Thymus (tissue), 11 donors: ENCODE measurements around the gene HFE. TPM values are rescaled to one million over a fixed set of nuclear protein-coding genes. Genes with fewer than 3 reads are reported as not detected.
"Not testable (repeated sequence)": the region's sequence is repeated elsewhere in the genome, so short reads cannot be mapped to it uniquely, and the experiment has no call there.

ENCODE experiments used
- DNase-seq, 9 donors: peaks; one replicate each; pipeline ENCODE4 v3.0.0-alpha.2; 2013; ENCODE audit warnings: low spot score in 9 of 9, low read depth in 6 of 9, missing footprints in 1 of 9
- H3K27ac ChIP-seq, 2 donors: one replicate each; pipeline ENCODE4 v1.5.1; 2013; ENCODE audit warnings: control low read depth in 1 of 2, low read depth in 1 of 2, low read length in 1 of 2, mild to moderate bottlenecking in 1 of 2, moderate library complexity in 1 of 2
- H3K27me3 ChIP-seq, 2 donors: one replicate each; pipeline ENCODE4 v1.5.1; 2013; ENCODE audit warnings: low read length in 1 of 2; ENCODE audit not compliant: control insufficient read depth in 2 of 2, insufficient read depth in 1 of 2
- H3K36me3 ChIP-seq, 2 donors: one replicate each; pipeline ENCODE4 v1.5.1; 2013; ENCODE audit warnings: low read length in 1 of 2, mild to moderate bottlenecking in 1 of 2, moderate library complexity in 1 of 2; ENCODE audit not compliant: control insufficient read depth in 2 of 2, insufficient read depth in 2 of 2
- H3K4me1 ChIP-seq, 2 donors: one replicate each; pipeline ENCODE4 v1.5.1; 2013; ENCODE audit warnings: low read length in 2 of 2; ENCODE audit not compliant: control insufficient read depth in 2 of 2, insufficient read depth in 2 of 2
- H3K4me3 ChIP-seq, 2 donors: one replicate each; pipeline ENCODE4 v1.5.1; 2013; ENCODE audit warnings: low read length in 2 of 2, control low read depth in 1 of 2, mild to moderate bottlenecking in 1 of 2
- H3K9me3 ChIP-seq, 2 donors: one replicate each; pipeline ENCODE4 v1.5.1; 2013; ENCODE audit warnings: low read length in 1 of 2, mild to moderate bottlenecking in 1 of 2; ENCODE audit not compliant: control insufficient read depth in 2 of 2, insufficient read depth in 1 of 2
- WGBS: extraction: QIAGEN DNeasy Blood & Tissue Kit; methylation state at CpG from one replicate; pipeline ENCODE4 v1.1.7; 2013; 5-methylcytosine and 5-hydroxymethylcytosine counted together
- polyA plus RNA-seq: library from polyadenylated mRNA; stranded (reverse); fragments of 200-250 nt; gene quantifications from one replicate; pipeline ENCODE4 v1.2.3, GENCODE V29; 2013
- total RNA-seq: library from RNA; stranded (reverse); fragments of 120-200 nt; gene quantifications from one replicate; pipeline ENCODE4 v1.2.4, GENCODE V29; 2013
- donor health status: healthy.

Gene HFE
- total and polyA plus RNA-seq, 2 donors: 1.7 to 3.8 TPM

- Histone ChIP-seq H3K9me3 (no peaks in the 10 kb centered on the region), H3K4me3 (no peak overlapping the region), H3K36me3 (no peaks in the 10 kb centered on the region), H3K4me1 (peaks cover 0 to 30% of the 10 kb centered on the region in 2 donors), H3K27ac (no peak overlapping the region), H3K27me3 (no peaks in the 10 kb centered on the region)
- DNase-seq: no peak
- WGBS: 98% methylated on average over 2 of the region's 2 CpGs
Measured at GRCh38 chr6:26048590-26048989, 38.6 kb upstream of the HFE start.

- Histone ChIP-seq H3K4me1 (peaks cover under 1 to 16% of the 10 kb centered on the region in 2 donors), H3K27me3 (no peaks in the 10 kb centered on the region), H3K36me3 (no peaks in the 10 kb centered on the region), H3K9me3 (peaks cover 0 to 4% of the 10 kb centered on the region in 2 donors), H3K27ac (no peak overlapping the region), H3K4me3 (no peak overlapping the region)
- 97% methylated on average over 4 of the region's 4 CpGs for WGBS
- DNase-seq: no peak
Measured at GRCh38 chr6:26051665-26052310, 35.4 kb upstream of the HFE start.

- 98% methylated on average over 18 of the region's 18 CpGs for WGBS
- not testable (repeated sequence) for H3K36me3 ChIP-seq, H3K27me3 ChIP-seq, H3K9me3 ChIP-seq, DNase-seq, H3K4me3 ChIP-seq
- H3K4me1 ChIP-seq: peaks cover 4 to 20% of the 10 kb centered on the region in 2 donors
- peak overlapping the region in 1 of 2 donors; percentile 55 for H3K27ac ChIP-seq
Measured at GRCh38 chr6:26052762-26053250, 34.4 kb upstream of the HFE start.

- Histone ChIP-seq H3K9me3 (peaks cover 0 to 8% of the 10 kb centered on the region in 2 donors), H3K4me3 (peak overlapping the region; percentile 71 to 91), H3K36me3 (no peaks in the 10 kb centered on the region), H3K4me1 (peaks cover 4 to 20% of the 10 kb centered on the region in 2 donors), H3K27me3 (no peaks in the 10 kb centered on the region), H3K27ac (peak overlapping the region; percentile 100)
- DNase-seq: peak in 1 of 9 donors; percentile 37
- WGBS: 5% methylated on average over 8 of the region's 8 CpGs
Measured at GRCh38 chr6:26053992-26054780, 33.0 kb upstream of the HFE start.

GRCh38 chr6:26054781-26055718 lies 32.2 kb upstream of the HFE start:
- H3K36me3 ChIP-seq: no peaks in the 10 kb centered on the region
- peak; percentile 84 to 98 (median 93) for DNase-seq
- H3K4me3 ChIP-seq: peak overlapping the region; percentile 71 to 91
- no peaks in the 10 kb centered on the region for H3K27me3 ChIP-seq
- H3K9me3 ChIP-seq: peaks cover 0 to 8% of the 10 kb centered on the region in 2 donors
- H3K27ac ChIP-seq: peak overlapping the region; percentile 100
- WGBS: under 1% methylated on average over 31 of the region's 31 CpGs
- H3K4me1 ChIP-seq: peaks cover 4 to 20% of the 10 kb centered on the region in 2 donors

GRCh38 chr6:26055719-26056582 lies 31.3 kb upstream of the HFE start:
- Histone ChIP-seq H3K4me3 (peak overlapping the region; percentile 71 to 91), H3K27ac (peak overlapping the region; percentile 100), H3K9me3 (peaks cover 0 to 8% of the 10 kb centered on the region in 2 donors), H3K36me3 (no peaks in the 10 kb centered on the region), H3K27me3 (no peaks in the 10 kb centered on the region), H3K4me1 (peaks cover 4 to 20% of the 10 kb centered on the region in 2 donors)
- under 1% methylated on average over 51 of the region's 51 CpGs for WGBS
- peak; percentile 95 to 99 (median 97) for DNase-seq

GRCh38 chr6:26056583-26057350 lies 30.5 kb upstream of the HFE start:
- 2% methylated on average over 14 of the region's 14 CpGs for WGBS
- no peaks in the 10 kb centered on the region for H3K36me3 ChIP-seq
- peaks cover 4 to 20% of the 10 kb centered on the region in 2 donors for H3K4me1 ChIP-seq
- peaks cover 0 to 8% of the 10 kb centered on the region in 2 donors for H3K9me3 ChIP-seq
- peak overlapping the region; percentile 71 to 91 for H3K4me3 ChIP-seq
- no peaks in the 10 kb centered on the region for H3K27me3 ChIP-seq
- peak overlapping the region; percentile 100 for H3K27ac ChIP-seq
- DNase-seq: peak in 8 of 9 donors; percentile 34 to 87 (median 60)
